DOHH2 (cell line): ENCODE data around the gene USH2A.

Source experiments
- CTCF ChIP-seq: fragments of 200-600 bp; sonication (generic); IDR thresholded peaks from one replicate; pipeline ENCODE4 v1.5.1; 2014; ENCODE audit warnings: antibody characterized with exemption, mild to moderate bottlenecking, low read depth, low read length; ENCODE audit not compliant: poor library complexity, severe bottlenecking
- EZH2phosphoT487 ChIP-seq: fragments of 200-600 bp; sonication (generic); IDR thresholded peaks from 2 replicates; pipeline ENCODE4 v1.6.1; 2017; ENCODE audit warnings: borderline replicate concordance, mild to moderate bottlenecking, antibody characterized with exemption, low read length, moderate library complexity, mixed read lengths

GRCh38 chr1:216064643-216065042 is 358.6 kb downstream of the USH2A start:
- TF ChIP-seq CTCF (no peak), EZH2phosphoT487 (no peak)
